Ishikawa (cell line): Measurements from ENCODE around the gene ZNF226.

Source experiments
- CEBPB ChIP-seq: IDR thresholded peaks from 2 replicates; pipeline ENCODE4 v1.6.1; 2012
- CREB1 ChIP-seq: IDR thresholded peaks from 2 replicates; pipeline ENCODE4 v1.6.1; 2012; ENCODE audit warnings: low read depth
- EGR1 ChIP-seq: IDR thresholded peaks from 2 replicates; pipeline ENCODE4 v1.6.1; 2012
- EP300 ChIP-seq: IDR thresholded peaks from 2 replicates; pipeline ENCODE4 v1.6.1; 2012; ENCODE audit warnings: borderline replicate concordance
- FOXM1 ChIP-seq: IDR thresholded peaks from 2 replicates; pipeline ENCODE4 v1.6.1; 2012; ENCODE audit warnings: low read depth, borderline replicate concordance
- NFIC ChIP-seq: IDR thresholded peaks from 2 replicates; pipeline ENCODE4 v1.6.1; 2012
- RAD21 ChIP-seq: IDR thresholded peaks from 2 replicates; pipeline ENCODE4 v1.6.1; 2012; ENCODE audit warnings: low read depth
- TAF1 ChIP-seq: IDR thresholded peaks from 2 replicates; pipeline ENCODE4 v1.6.1; 2012; ENCODE audit warnings: low read depth, mild to moderate bottlenecking
- TCF12 ChIP-seq: IDR thresholded peaks from 2 replicates; pipeline ENCODE4 v1.6.1; 2012; ENCODE audit warnings: low read depth
- TEAD4 ChIP-seq: IDR thresholded peaks from 2 replicates; pipeline ENCODE4 v1.6.1; 2012
- YY1 ChIP-seq: IDR thresholded peaks from 2 replicates; pipeline ENCODE4 v1.6.1; 2012; ENCODE audit warnings: low read depth
- ZBTB7A ChIP-seq: IDR thresholded peaks from 2 replicates; pipeline ENCODE4 v1.6.1; 2012; ENCODE audit warnings: low read depth
- TF ChIP-seq, protein P1 (sequence below): IDR thresholded peaks from 2 replicates; pipeline ENCODE4 v1.6.1; 2012
- TF ChIP-seq, protein P2 (sequence below): IDR thresholded peaks from 2 replicates; pipeline ENCODE4 v1.6.1; 2012
- TF ChIP-seq, protein P3 (sequence below): IDR thresholded peaks from 2 replicates; pipeline ENCODE4 v1.6.1; 2012; ENCODE audit warnings: low read depth, mild to moderate bottlenecking

ZNF226 gene

DNA sequence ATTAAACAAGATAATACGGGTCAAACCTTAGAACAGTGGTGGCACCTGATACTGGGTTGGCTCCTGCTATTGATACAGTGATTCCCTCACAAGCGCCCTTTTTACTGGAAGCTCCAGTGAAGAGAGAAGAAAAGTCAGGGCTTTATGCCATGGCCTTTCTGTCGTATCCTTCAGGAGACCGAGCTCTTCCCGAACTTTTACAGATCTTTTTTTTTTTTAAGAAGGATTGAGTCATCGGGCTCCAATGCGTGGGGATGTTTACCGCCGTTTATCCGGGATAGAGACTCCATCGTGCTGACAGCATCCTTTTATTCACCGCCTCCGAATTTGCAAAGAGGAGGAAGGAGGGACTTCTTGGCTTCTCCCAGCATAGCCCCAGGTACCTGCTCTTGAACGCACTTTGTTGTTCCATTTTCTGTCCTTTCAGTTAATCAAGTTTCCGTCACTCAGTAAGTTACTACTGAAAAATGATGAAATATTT, 48.0 kb downstream of the ZNF226 start:
- TF ChIP-seq TCF12 (no peak), CREB1 (no peak), EP300 (no peak), CEBPB (no peak), ZBTB7A (no peak), FOXM1 (no peak), RAD21 (no peak), TEAD4 (no peak), TAF1 (no peak), EGR1 (no peak), NFIC (no peak), YY1 (no peak)
- TF ChIP-seq, protein P1, sequence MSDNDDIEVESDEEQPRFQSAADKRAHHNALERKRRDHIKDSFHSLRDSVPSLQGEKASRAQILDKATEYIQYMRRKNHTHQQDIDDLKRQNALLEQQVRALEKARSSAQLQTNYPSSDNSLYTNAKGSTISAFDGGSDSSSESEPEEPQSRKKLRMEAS = no peak
- TF ChIP-seq, protein P2, sequence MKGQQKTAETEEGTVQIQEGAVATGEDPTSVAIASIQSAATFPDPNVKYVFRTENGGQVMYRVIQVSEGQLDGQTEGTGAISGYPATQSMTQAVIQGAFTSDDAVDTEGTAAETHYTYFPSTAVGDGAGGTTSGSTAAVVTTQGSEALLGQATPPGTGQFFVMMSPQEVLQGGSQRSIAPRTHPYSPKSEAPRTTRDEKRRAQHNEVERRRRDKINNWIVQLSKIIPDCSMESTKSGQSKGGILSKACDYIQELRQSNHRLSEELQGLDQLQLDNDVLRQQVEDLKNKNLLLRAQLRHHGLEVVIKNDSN = no peak
- TF ChIP-seq, protein P3, sequence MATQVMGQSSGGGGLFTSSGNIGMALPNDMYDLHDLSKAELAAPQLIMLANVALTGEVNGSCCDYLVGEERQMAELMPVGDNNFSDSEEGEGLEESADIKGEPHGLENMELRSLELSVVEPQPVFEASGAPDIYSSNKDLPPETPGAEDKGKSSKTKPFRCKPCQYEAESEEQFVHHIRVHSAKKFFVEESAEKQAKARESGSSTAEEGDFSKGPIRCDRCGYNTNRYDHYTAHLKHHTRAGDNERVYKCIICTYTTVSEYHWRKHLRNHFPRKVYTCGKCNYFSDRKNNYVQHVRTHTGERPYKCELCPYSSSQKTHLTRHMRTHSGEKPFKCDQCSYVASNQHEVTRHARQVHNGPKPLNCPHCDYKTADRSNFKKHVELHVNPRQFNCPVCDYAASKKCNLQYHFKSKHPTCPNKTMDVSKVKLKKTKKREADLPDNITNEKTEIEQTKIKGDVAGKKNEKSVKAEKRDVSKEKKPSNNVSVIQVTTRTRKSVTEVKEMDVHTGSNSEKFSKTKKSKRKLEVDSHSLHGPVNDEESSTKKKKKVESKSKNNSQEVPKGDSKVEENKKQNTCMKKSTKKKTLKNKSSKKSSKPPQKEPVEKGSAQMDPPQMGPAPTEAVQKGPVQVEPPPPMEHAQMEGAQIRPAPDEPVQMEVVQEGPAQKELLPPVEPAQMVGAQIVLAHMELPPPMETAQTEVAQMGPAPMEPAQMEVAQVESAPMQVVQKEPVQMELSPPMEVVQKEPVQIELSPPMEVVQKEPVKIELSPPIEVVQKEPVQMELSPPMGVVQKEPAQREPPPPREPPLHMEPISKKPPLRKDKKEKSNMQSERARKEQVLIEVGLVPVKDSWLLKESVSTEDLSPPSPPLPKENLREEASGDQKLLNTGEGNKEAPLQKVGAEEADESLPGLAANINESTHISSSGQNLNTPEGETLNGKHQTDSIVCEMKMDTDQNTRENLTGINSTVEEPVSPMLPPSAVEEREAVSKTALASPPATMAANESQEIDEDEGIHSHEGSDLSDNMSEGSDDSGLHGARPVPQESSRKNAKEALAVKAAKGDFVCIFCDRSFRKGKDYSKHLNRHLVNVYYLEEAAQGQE = no peak
